ENCODE measurements around the gene AFF1. TPM values are rescaled to one million over a fixed set of nuclear protein-coding genes. Genes with fewer than 3 reads are reported as not detected.

Gene AFF1
- total RNA-seq, 4 donors from 2014 or later, result 22.9 to 47.1 (median 34.0) TPM

DNA sequence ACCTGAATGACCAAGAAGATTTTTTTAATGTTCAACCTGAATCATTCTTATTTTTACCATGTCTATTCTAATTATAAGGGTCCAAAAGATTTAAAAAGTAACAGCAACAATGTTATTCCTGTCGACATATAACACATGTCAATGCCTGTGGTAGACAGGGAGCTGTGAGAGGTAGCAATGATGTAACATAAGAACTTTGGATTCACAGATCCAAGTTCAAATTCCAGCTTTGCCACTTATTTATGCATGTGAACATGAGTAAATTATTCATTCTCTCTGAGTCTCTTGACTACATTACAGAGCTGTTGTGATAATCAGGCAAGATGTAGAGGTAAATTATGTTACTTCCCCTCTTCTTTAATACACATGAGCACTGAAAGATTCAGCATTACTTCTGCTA, 231.1 kb downstream of the AFF1 start:
- Histone ChIP-seq H3K27me3 (no peaks in the 10 kb centered on the region), H3K36me3 (peaks cover 0 to 58% (median 0%) of the 10 kb centered on the region in 3 donors), H3K4me1 (no peaks in the 10 kb centered on the region), H3K4me3 (no peak overlapping the region), H3K27ac (no peak overlapping the region), H3K9me3 (no peaks in the 10 kb centered on the region)
- TF ChIP-seq POLR2A (IDR thresholded peaks at IDR 0.05), result no peak
- TF ChIP-seq, protein P1, sequence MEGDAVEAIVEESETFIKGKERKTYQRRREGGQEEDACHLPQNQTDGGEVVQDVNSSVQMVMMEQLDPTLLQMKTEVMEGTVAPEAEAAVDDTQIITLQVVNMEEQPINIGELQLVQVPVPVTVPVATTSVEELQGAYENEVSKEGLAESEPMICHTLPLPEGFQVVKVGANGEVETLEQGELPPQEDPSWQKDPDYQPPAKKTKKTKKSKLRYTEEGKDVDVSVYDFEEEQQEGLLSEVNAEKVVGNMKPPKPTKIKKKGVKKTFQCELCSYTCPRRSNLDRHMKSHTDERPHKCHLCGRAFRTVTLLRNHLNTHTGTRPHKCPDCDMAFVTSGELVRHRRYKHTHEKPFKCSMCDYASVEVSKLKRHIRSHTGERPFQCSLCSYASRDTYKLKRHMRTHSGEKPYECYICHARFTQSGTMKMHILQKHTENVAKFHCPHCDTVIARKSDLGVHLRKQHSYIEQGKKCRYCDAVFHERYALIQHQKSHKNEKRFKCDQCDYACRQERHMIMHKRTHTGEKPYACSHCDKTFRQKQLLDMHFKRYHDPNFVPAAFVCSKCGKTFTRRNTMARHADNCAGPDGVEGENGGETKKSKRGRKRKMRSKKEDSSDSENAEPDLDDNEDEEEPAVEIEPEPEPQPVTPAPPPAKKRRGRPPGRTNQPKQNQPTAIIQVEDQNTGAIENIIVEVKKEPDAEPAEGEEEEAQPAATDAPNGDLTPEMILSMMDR (IDR thresholded peaks at IDR 0.05), result no peak
- no peak for DNase-seq
- 88 to 97% methylated on average over 1 of the region's 1 CpG for WGBS, 2 donors
- intact Hi-C loops (cut with DNase I), result no loop called here

DNA sequence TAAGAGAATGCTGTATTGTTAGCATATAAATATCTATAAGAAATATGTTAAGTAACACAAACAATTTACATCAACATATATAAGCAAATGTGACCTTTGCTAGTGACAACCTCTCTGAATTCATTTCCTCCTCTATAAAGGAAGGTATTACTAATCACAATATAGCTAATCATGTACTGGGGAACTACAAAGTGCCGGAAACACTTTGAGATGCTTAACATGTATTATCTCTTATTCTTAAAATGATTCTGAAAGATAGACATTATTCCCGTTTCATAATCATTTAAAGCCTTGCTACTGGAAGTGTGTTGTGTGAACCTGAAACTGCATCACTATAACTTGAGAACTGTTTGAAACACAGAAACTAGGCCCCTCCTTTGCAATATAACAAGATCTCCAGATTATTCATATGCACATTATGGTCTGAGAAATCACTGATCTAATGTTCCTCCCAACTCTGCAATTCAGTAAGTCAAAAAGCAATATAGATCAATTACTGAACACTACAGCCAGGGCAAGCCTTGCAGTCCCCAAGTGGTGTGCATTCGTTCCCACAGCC, 231.6 kb downstream of the AFF1 start:
- no peaks in the 10 kb centered on the region for H3K9me3 ChIP-seq
- no peak overlapping the region for H3K27ac ChIP-seq
- H3K36me3 ChIP-seq, result peaks cover 0 to 58% (median 0%) of the 10 kb centered on the region in 3 donors
- no peak overlapping the region for H3K4me3 ChIP-seq
- 83 to 87% methylated on average over 2 to 3 of the region's 3 CpGs for WGBS, 2 donors
- TF ChIP-seq POLR2A (IDR thresholded peaks at IDR 0.05), result no peak
- TF ChIP-seq, protein P1 (IDR thresholded peaks at IDR 0.05), result no peak
- intact Hi-C loops (cut with DNase I), result no loop called here
- no peaks in the 10 kb centered on the region for H3K27me3 ChIP-seq
- H3K4me1 ChIP-seq, result no peaks in the 10 kb centered on the region
- no peak for DNase-seq

DNA sequence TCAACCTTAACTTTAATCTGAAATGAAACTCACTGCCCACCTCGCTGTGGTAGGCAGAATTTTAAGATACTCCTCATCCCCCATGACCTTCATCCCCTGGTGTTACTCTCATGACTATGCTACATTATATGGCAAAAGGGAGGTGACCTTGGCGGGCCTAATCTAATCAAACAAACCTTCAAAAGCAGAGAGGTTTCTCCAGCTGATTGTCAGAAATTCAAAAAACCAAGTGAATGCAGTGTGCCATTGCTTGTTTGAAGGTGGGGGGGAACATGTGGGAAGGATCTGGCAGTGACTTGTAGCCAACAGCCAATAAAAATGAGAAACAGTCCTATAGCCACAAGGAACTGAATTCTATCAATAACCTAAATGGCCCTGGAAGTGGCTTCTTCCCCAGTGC, 237.1 kb downstream of the AFF1 start:
- Histone ChIP-seq H3K4me1 (no peaks in the 10 kb centered on the region), H3K36me3 (peaks cover 0 to 44% (median 0%) of the 10 kb centered on the region in 3 donors), H3K27ac (no peak overlapping the region), H3K27me3 (no peaks in the 10 kb centered on the region), H3K4me3 (no peak overlapping the region), H3K9me3 (no peaks in the 10 kb centered on the region)
- intact Hi-C loops (cut with DNase I), result no loop called here
- DNase-seq, result no peak
- TF ChIP-seq, protein P1 (IDR thresholded peaks at IDR 0.05), result no peak
- no peak for TF ChIP-seq POLR2A (IDR thresholded peaks at IDR 0.05)
- WGBS, 2 donors, result 100% methylated on average over 1 to 2 of the region's 2 CpGs

DNA sequence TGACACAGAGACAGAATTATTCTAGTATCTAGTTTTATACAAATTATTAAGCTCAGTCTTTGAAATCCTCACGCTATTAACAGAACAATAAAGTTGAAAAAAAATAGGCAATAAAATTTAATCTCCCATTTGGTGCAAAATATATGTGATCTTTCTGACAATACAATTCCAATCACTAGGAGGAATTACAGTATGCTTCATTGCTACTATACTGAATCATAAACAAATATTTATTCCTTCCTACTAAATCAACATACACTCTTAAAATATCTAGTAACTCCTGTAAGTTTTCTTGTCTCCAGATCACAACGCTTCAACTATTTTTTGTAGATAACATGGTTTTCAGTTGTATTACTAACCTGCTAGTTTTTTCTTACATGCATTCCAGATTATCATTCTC, 239.9 kb downstream of the AFF1 start:
- Histone ChIP-seq H3K4me1 (no peaks in the 10 kb centered on the region), H3K4me3 (no peak overlapping the region), H3K27me3 (no peaks in the 10 kb centered on the region), H3K36me3 (peaks cover 0 to 31% (median 0%) of the 10 kb centered on the region in 3 donors), H3K27ac (no peak overlapping the region), H3K9me3 (no peaks in the 10 kb centered on the region)
- intact Hi-C loops (cut with DNase I), result no loop called here
- 94 to 98% methylated on average over 2 of the region's 2 CpGs for WGBS, 2 donors
- DNase-seq, result no peak
- no peak for TF ChIP-seq POLR2A (IDR thresholded peaks at IDR 0.05)
- TF ChIP-seq, protein P1 (IDR thresholded peaks at IDR 0.05), result no peak

DNA sequence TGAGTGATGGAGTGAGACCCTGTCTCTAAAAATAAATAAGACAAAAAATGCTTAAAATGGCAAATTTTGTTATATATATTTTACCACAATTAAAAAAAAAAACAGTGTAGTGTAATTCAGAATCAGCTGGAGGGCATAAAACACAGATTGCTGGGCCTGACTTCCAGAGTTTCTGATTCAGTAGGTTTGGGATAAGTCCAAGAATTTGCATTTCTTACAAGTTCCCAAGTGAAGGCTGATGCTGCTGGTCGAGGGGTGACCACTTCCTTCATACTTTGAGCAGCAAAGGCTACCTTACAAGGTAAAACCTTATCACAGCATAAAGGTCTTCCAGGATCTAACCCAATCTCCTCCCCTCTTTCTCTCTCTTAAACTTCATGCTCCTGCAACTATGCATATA, 244.9 kb downstream of the AFF1 start:
- Histone ChIP-seq H3K36me3 (peaks cover 0 to 24% (median 0%) of the 10 kb centered on the region in 3 donors), H3K27ac (no peak overlapping the region), H3K4me3 (no peak overlapping the region), H3K9me3 (no peaks in the 10 kb centered on the region), H3K4me1 (no peaks in the 10 kb centered on the region), H3K27me3 (no peaks in the 10 kb centered on the region)
- 48 to 65% methylated on average over 1 of the region's 1 CpG for WGBS, 2 donors
- intact Hi-C loops (cut with DNase I), result no loop called here
- DNase-seq, result no peak
- TF ChIP-seq, protein P1 (IDR thresholded peaks at IDR 0.05), result no peak
- TF ChIP-seq POLR2A (IDR thresholded peaks at IDR 0.05), result no peak

Measured in esophagus squamous epithelium (tissue), 5 donors.